Measurements from ENCODE around the gene XYLT2. TPM values are rescaled to one million over a fixed set of nuclear protein-coding genes. Genes with fewer than 3 reads are reported as not detected.

XYLT2 gene
- total and polyA plus RNA-seq, 2 of the 13 experiments (the other 11 are each of a cell fraction or from before 2014, with no cell fraction given), result 17.0 to 22.1 TPM

GRCh38 chr17:50304781-50305404 is 41.0 kb upstream of the XYLT2 start:
- Histone ChIP-seq H3K79me2 (ENCODE audit: insufficient read depth, low read length) (no peaks in the 10 kb centered on the region), H3K4me3 (replicated peaks in 1 of 3; ENCODE audit: insufficient read depth in 1 of 3, low read depth in 2 of 3, low read length in 3 of 3) (no peak overlapping the region), H3K9ac (ENCODE audit: insufficient read depth, low read depth, low read length) (no peak overlapping the region), H2AFZ (ENCODE audit: low read length) (no peak overlapping the region), H3K36me3 (replicated peaks in 1 of 2; ENCODE audit: control insufficient read depth in 1 of 2, insufficient read depth in 2 of 2, low read length in 2 of 2) (no peaks in the 10 kb centered on the region), H3K27me3 (ENCODE audit: control insufficient read depth in 1 of 2, insufficient read depth in 2 of 2, low read length in 2 of 2) (peaks cover 5 to 28% of the 10 kb centered on the region in 2 experiments; a peak in 4 of 5 replicates), H3K4me2 (ENCODE audit: low read depth, low read length) (no peak overlapping the region), H4K20me1 (ENCODE audit: insufficient read depth, low read length) (no peaks in the 10 kb centered on the region), H3K9me3 (ENCODE audit: low read length) (no peaks in the 10 kb centered on the region), H3K27ac (ENCODE audit: extremely low read length, insufficient read depth, low read length) (no peak overlapping the region), H3K4me1 (ENCODE audit: insufficient read depth, low read length) (peaks cover 8% of the 10 kb centered on the region)
- FAIRE-seq (no peak), DNase-seq (ENCODE audit: low spot score) (no peak), ATAC-seq (no peak)
- 35% methylated on average over 7 of the region's 7 CpGs for WGBS (ENCODE audit: low lambda C conversion rate)
- no TSS peak for BruUV-seq (replicated peaks)
- intact Hi-C loops (cut with micrococcal nuclease; ENCODE audit: unreplicated experiment), result no loop called here
- ChIA-PET POLR2A (no interaction called here), CTCF (ENCODE audit: low intra/inter-chr PET ratio, low total read pairs) (no interaction called here)
- in situ Hi-C loops (cut with HindIII; ENCODE audit: extremely low pct_ligation_motif_present, low pct_unique_long_range_greater_than_20kb), result no loop called here
- TF ChIP-seq KLF12 (CRISPR knock-in tag; IDR thresholded peaks at IDR 0.05; ENCODE audit: borderline replicate concordance) (no peak), ZMYM2 (CRISPR knock-in tag; IDR thresholded peaks at IDR 0.05) (no peak), ATF7 (IDR thresholded peaks at IDR 0.05) (peak; percentile 53; the same call in 1 of the 2 replicates), ATF7 (CRISPR knock-in tag; IDR thresholded peaks at IDR 0.05) (no peak), ATF7-NPFF (CRISPR knock-in tag; IDR thresholded peaks at IDR 0.05; ENCODE audit: low read depth) (no peak), ZBTB43 (CRISPR knock-in tag; conservative IDR thresholded peaks at IDR 0.05) (no peak), ATF4 (CRISPR knock-in tag; IDR thresholded peaks at IDR 0.05) (0 out of 4 replicates have a peak, but pooled peaks of 1 of the 2 experiments have one; percentile 17), ZNF362 (CRISPR knock-in tag; IDR thresholded peaks at IDR 0.05; ENCODE audit: borderline replicate concordance) (no peak), CEBPB (IDR thresholded peaks at IDR 0.05; ENCODE audit: borderline replicate concordance, low read depth, low read length) (peak; percentile 47; the same call in 1 of the 2 replicates), CREB1 (IDR thresholded peaks at IDR 0.05) (peak; percentile 21; the same call in 1 of the 2 replicates), CREB1 (CRISPR knock-in tag; IDR thresholded peaks at IDR 0.05) (no peak), FOXP1 (IDR thresholded peaks at IDR 0.05) (no peak), FOXP1 (CRISPR knock-in tag; IDR thresholded peaks at IDR 0.05) (no peak), DMAP1 (CRISPR knock-in tag; IDR thresholded peaks at IDR 0.05) (no peak), KDM3A (CRISPR knock-in tag; IDR thresholded peaks at IDR 0.05; ENCODE audit: low read depth) (no peak), ZNF83 (CRISPR knock-in tag; IDR thresholded peaks at IDR 0.05; ENCODE audit: borderline replicate concordance) (no peak), HNRNPUL1 (IDR thresholded peaks at IDR 0.05; ENCODE audit: low read depth, low read length) (no peak), ZKSCAN5 (CRISPR knock-in tag; IDR thresholded peaks at IDR 0.05) (no peak), ZSCAN21 (CRISPR knock-in tag; IDR thresholded peaks at IDR 0.05; ENCODE audit: borderline replicate concordance) (no peak)

All from HepG2 (cell line).